H1 (cell line): ENCODE results near the gene PIWIL1. TPM values are rescaled to one million over a fixed set of nuclear protein-coding genes. Genes with fewer than 3 reads are reported as not detected.

Experiments used
- CEBPB ChIP-seq: IDR thresholded peaks from 2 replicates; pipeline ENCODE4 v1.6.1; 2012; ENCODE audit warnings: low read depth, low read length
- CHD7 ChIP-seq: fragments of 300-600 bp; sonication (generic); IDR thresholded peaks from 2 replicates; pipeline ENCODE4 v1.7.1; 2012; ENCODE audit warnings: low read length, moderate library complexity, mild to moderate bottlenecking, inconsistent platforms; ENCODE audit not compliant: insufficient replicate concordance
- GABPA ChIP-seq: IDR thresholded peaks from 2 replicates; pipeline ENCODE4 v1.6.1; 2011; ENCODE audit warnings: mild to moderate bottlenecking, low read length, moderate library complexity, borderline replicate concordance; ENCODE audit not compliant: insufficient read depth
- KDM5A ChIP-seq: fragments of 200-600 bp; IDR thresholded peaks from 2 replicates; pipeline ENCODE4 v1.7.1; 2012; ENCODE audit warnings: mild to moderate bottlenecking, low read length, inconsistent platforms, mixed read lengths
- POLR2A ChIP-seq, 2 experiments: IDR thresholded peaks; 1 replicate in 1 of 2; 2 replicates in 1 of 2; pipeline ENCODE4 v1.6.1; 2011; ENCODE audit warnings: low read depth in 2 of 2, low read length in 2 of 2, mild to moderate bottlenecking in 2 of 2; ENCODE audit errors: control extremely low read depth in 1 of 2
- SIX5 ChIP-seq: IDR thresholded peaks from 2 replicates; pipeline ENCODE4 v1.6.1; 2011; ENCODE audit warnings: mild to moderate bottlenecking, low read depth, low read length
- TBP ChIP-seq: IDR thresholded peaks from 2 replicates; pipeline ENCODE4 v1.6.1; 2011; ENCODE audit warnings: low read depth, low read length, improper control_type of control experiment
- polyA plus RNA-seq, 7 experiments: library from polyadenylated mRNA; depleted of rRNA in 3 of 7; stranded (reverse) in 5 of 7; unstranded in 2 of 7; fragments of >200 nt in 5 of 7; fragments of 200-250 nt in 2 of 7; gene quantifications; 1 replicate in 5 of 7; 2 replicates in 1 of 7; 4 replicates in 1 of 7; pipeline versions ENCODE4 v1.2.1 to v1.2.3, GENCODE V29; 2011 to 2013; ENCODE audit warnings: missing spikeins in 2 of 7, mixed read lengths in 2 of 7
- total RNA-seq: library from RNA; stranded (reverse); fragmentation: NEBNext Ultra II Directional; extraction: Animal tissue kit (Norgen Biotek cat#: 25700); gene quantifications from 2 replicates; pipeline ENCODE4 v1.2.1, GENCODE V29; 2021

Gene PIWIL1
- total and polyA plus RNA-seq, 2 of the 8 experiments (the other 6 are each of a cell fraction or from before 2014, with no cell fraction given): not detected

GRCh38 chr12:130372936-130373335, 35.2 kb downstream of the PIWIL1 start (continued):
- TF ChIP-seq CHD7 (no peak), KDM5A (no peak), CEBPB (no peak), SIX5 (no peak), POLR2A (IDR thresholded peaks at IDR 0.05; ENCODE audit: control extremely low read depth in 1 of 2, low read depth in 2 of 2, low read length in 2 of 2) (no peak), GABPA (no peak), TBP (no peak)
- TF ChIP-seq, all 59 proteins: peak for 0
